DMS53 (cell line): ENCODE data around the gene LONP2.
"Not testable (repeated sequence)": the region's sequence is repeated elsewhere in the genome, so short reads cannot be mapped to it uniquely, and the experiment has no call there.

Source experiments
- DNase-seq: peaks from one replicate; lab custom pipeline; 2025; lab: John Stamatoyannopoulos, UW

The LONP2 gene

DNA sequence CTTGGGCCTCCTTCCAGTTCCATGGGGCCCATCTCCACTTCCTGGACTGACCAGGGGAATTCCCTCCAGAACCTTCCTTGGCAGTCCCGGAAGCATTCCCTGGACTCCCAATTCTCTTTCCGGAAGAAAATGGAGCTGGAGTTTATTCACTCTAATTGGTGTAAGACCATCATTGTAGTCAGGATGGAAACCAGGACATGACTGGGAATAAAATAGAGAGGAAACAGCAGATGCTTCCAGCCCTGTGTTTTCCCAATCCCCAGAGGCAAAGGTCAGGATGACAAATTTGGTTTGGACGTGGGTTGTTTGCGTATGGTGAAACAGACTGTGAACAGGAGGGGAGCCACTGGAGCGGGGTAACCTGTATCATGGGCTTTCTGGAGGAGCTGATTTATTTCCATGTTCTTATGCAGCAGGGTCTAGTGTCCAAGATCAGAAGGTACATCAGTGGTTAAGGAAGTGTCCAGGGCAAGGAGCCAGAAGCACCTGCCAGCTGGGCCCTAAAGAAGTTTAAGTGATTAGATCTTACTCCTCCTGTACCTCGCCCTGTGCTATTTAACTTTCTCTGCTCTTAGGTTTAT is 8.5 kb upstream of the LONP2 start:
- DNase-seq: no peak

DNA sequence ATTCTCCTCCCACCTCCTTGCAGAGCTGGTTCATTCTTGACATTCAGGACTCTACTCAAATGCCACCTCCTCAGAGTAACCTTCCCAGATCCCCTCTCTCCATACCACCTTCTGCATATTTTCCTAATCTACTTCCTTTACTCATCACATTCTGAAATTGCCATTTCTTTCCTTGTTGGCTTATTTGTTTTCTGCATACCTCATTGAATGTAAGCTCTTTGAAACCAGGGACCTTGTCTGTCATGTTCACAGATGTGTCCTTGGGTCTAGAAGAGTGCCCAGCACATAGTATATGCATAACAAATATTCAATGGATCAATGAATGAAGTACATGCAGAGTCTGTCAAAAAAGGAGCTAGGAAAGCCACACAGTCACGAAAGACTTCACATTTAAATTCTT is 7.8 kb upstream of the LONP2 start:
- no peak for DNase-seq

DNA sequence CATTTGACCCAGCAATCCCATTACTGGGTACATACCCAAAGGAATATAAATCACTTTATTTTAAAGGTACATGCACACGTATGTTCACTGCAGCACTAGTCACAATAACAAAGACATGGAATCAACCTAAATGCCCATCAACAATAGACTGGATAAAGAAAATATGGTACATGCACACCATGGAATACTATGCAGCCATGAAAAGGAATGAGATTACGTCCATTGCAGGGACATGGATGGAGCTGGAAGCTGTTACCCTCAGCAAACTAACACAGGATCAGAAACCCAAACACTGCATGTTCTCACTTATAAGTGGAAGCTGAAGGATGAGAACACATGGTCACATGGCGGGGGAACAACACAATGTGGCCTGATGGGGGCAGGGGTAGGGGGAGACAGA is 4.0 kb upstream of the LONP2 start:
- DNase-seq: not testable (repeated sequence)

- no peak for DNase-seq
These were observed 729 bp downstream of the LONP2 start for GRCh38 chr16:48244863-48245195.

DNA sequence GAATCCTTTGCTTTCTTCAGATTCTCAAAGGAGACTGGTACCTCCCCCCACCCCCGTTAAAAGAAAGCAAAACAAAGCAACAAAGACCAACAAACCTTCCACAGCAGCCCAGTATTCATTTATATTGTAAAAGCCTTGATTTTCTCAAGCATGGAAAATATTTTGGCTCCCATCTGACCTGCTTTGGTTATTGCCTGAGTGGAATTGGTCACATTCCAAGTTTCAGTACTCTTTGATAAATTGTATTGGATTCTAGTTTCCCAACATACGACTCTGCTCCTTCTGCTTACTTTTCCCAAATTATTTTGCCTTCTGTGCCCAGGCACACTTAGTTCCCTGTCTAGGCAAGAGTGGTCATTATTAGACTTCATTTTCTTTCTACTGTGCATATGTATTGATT is 2.0 kb downstream of the LONP2 start:
- no peak for DNase-seq

DNA sequence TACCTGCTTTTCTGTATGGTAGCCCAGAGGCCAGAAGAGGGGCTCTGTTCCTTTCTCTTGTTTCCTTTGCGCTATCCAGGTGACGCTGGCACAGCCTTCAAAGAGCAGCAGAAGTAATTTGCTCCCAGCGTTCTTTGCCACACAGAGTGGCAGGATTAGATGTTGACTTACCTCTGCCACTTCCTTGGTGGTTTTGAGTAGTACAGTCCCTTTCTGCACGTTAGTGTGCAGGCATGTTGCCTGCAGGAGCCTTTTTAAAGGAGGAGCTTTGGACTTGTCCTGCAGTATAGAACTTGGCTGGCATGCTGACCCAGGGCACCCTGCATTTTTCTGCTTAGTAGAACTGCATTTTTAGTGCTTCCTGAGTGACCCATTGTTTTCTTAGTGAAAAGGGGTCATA is 3.2 kb downstream of the LONP2 start, which contains the start of gene ABCC11:
Gene ABCC11, minus strand, starts transcription at position 229 of the 400 bp plus-strand sequence. CDS start 15,618 bp downstream, outside the sequence.
- DNase-seq: no peak

- no peak for DNase-seq
These were observed 6.6 kb downstream of the LONP2 start for GRCh38 chr16:48250520-48251278.

- DNase-seq: no peak
These were observed 7.9 kb downstream of the LONP2 start for GRCh38 chr16:48252013-48252412.

DNA sequence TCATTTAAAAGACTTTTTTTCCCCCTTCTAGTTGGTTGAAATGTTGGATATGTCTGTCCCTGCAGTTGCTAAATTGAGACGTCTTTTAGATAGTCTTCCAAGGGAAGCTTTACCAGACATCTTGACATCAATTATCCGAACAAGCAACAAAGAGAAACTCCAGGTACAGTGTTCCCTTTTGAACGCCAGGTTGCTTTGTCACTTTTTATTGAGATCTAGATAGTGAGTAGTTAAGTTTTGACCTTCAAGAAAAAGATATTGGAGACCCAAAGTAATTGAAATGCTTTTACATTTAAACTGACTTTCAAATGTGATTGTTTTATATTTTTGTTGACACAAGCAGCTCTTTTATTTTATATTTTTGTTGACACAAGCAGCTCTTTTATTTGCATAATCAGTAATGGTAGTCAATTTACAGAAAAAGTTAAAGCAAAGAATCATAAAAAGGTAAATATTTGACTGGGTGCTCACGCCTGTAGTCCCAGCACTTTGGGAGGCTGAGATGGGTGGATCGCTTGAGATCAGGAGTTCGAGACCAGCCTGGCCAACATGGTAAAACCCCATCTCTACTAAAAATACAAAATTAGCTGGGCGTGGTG is 12.6 kb downstream of the LONP2 start:
- DNase-seq: no peak

DNA sequence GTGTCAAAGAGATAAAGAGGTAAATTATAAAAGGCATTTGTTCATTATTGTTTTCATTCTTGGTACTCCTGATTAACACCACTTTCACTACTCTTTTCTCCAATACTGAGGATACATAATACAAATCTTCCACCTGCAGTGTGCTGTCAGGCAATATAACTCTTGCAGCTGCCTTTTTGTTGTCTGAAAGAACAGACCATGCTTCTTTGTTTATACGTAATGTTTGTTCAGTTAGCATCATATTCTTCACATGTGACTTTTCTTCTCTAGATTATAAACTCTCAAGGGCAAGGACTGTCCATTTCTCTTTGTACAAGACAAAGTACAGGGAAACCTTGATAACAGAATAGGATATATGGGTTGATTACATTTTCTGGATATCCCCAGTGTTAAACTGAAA is 17.5 kb downstream of the LONP2 start:
- no peak for DNase-seq

DNA sequence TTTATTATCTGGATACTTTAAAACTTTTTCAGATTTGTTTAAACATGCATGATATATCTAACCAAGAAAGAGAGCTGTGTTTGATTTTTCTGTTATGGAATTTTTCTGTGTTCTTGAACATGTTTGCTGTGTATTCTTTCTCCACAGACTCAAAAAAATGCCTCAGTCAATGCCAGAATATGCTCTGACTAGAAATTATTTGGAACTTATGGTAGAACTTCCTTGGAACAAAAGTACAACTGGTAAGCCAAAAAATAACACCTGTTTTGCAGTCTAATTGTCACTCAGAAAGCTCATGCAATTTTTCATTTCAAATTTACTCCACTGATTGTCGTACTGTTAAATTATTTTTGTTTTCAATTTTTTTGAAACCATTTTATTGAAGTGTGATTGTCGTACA is 18.5 kb downstream of the LONP2 start:
- no peak for DNase-seq

DNA sequence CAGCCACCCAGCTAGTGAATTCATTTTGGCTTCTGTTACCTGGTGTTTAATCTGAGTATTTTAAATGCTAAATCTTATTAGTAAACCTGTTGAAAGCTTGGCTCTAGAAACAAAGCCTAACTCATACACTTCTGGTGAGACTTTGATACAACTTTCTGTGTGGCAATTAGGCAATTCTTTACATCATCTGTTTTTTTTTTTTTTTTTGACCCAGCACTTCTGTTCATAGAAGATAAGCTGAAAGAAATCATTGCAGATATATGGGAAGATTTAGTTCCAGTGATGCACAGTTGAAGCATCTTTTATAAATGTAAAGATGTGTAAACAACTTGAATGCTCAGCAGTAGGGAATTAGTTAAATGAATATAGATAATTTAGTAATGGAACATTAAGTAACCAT is 24.9 kb downstream of the LONP2 start:
- no peak for DNase-seq

GRCh38 chr16:48271728-48272127 is 27.6 kb downstream of the LONP2 start:
- DNase-seq: no peak

DNA sequence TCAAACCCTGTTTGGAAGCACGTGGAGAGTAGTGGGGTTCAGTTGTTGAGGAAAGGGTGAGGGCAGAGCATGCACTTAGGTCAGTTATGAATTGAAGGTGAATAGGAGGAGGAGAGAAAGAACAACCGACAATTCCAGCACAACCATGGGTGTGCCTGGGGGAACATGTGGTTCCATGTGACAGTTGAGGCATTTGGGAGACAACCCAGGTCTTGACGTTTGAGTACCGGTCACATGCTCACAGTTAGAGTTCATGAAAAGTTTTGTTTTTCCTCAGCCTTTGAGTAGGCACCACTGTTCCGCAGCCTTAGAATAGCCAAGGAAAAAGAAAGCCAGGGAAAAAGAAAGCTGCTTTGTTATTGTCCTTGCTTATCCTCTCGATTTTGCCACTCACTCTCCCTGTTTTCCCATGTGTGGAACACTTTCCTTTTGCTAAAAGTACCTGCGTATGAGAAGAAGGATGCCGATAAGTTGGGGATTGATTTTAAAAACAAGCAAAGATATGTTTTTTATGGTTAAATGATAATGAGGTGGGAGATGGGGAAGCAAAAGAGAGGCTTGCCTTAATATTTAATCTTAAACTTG is 28.8 kb downstream of the LONP2 start:
- DNase-seq: no peak

DNA sequence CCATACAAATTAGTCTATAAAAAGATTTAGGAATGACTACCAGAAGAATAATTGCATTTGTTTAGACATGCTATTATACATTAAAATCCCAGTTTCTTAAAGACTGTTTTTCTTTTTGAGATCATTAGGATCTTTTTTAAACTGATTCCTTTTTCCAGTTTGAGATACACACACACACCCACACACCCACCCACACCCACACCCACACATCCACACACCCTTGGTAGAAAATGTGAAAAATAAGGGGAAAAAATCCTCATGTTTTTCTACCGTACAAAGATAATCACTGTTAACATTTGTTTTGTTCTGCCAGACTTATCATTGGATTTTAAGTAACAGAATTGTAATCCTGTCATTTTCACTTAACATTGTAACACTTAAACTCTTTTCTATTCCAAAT is 30.4 kb downstream of the LONP2 start:
- DNase-seq: no peak

DNA sequence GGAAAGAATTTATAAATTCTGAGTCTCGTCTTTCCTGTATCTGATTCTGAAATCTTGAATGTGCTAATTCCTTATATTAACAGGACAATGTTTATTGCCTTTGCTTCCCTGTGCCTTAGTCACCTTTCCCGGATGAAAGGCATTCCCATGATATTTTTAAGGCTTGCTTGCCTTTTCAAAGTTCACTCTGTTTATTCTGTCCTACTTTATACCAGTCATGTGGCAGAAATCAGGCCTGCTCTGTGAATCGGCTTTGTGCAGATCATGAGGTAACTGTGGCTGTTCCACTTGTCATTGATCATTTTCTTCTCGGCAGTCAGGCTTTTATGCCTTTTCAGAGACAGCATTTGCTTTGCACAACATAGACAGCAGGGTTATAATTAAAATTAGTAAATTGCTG is 32.0 kb downstream of the LONP2 start:
- DNase-seq: no peak

DNA sequence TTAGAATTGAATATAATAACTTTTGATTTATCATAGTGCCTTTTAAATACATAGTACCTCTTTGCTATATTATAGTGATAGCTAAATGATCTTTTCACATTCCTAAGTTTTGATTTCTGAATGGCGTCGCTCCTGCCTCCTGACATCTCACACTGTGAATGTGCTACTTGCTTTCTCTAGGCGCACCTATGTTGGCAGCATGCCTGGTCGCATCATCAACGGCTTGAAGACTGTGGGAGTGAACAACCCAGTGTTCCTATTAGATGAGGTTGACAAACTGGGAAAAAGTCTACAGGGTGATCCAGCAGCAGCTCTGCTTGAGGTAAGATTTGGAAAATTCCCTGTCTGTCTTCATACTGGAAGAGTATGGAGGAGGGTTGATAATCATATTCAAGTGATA is 33.1 kb downstream of the LONP2 start:
- DNase-seq: no peak

GRCh38 chr16:48279199-48279598 is 35.1 kb downstream of the LONP2 start:
- no peak for DNase-seq

- no peak for DNase-seq
These were observed 36.4 kb downstream of the LONP2 start for GRCh38 chr16:48280546-48280945.

GRCh38 chr16:48282636-48283263 is 38.6 kb downstream of the LONP2 start:
- DNase-seq: no peak

DNA sequence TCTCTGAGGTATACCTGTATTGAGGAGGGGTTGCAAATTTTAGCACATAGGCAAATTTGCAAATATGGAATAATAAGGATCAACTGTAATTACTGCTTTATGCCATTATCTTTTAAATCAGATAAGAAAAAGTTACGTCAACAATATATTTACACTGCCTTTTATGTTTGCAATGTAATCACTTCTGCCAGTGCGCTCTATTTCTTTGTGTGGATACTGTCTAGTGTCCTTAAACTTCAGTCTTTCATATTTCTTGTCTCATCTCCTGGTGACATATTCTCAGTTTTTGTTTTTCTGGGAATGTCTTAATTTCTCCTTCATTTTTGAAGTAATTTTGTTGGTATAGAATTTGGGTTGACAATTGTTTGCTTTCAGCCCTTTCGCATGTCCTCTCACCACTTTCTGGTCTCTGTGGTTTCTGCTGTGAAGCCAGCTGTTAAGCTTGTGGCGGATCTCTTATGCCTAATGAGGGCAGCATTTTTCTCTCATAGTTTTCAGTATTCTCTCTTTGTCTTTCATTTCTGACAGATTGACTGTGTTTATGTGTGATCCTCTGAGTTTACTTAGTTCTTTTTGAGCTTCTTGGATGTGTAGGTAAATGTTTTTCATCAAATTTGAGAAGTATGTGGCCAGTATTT is 40.8 kb downstream of the LONP2 start:
- DNase-seq: no peak

GRCh38 chr16:48287239-48287638 is 43.1 kb downstream of the LONP2 start:
- no peak for DNase-seq
